WI38 (cell line): ENCODE measurements around the gene PKMYT1.

Source experiments
- H3K4me3 ChIP-seq: 2 replicates; pipeline ENCODE4 v1.5.1; 2011; ENCODE audit warnings: low read depth, mild to moderate bottlenecking, control low read depth, low read length
- TF ChIP-seq, protein P1 (sequence below): IDR thresholded peaks from 2 replicates; pipeline ENCODE4 v1.5.1; 2012; ENCODE audit warnings: low read depth, mild to moderate bottlenecking, control low read depth, low read length

The PKMYT1 gene

DNA sequence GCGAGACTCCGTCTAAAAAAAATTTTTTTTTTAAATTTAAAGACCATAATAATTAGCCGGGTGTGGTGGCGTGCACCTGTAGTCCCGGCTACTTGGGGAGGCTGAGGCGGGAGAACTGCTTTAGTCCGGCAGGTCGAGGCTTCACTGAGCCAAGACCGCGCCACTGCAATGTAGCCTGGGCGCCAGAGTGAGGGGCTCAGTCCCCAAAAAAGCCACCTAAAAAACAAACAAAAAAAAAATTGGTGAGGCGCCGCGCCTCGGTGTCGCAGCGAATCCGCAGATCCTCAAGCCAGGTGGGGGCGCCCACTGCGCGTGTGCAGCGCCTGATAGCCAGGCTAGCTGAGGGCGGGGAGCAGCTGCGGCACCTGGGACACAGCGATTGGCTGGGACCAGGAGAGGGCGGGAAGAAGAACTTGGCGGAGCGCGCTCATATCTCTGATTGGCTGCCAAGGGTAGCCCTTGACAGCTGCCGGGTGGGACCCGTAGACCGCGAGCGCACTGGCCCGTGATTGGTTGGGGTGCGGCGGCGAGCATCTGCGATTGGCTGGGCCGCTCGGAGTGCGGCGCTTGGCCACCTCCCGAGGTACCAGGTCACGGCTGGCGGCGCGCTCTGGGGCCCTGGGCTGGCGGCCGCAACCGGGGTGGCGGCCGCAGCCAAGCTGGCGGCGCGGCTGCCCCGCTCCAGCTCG, 23.5 kb upstream of the PKMYT1 start:
- H3K4me3 ChIP-seq, result no peak overlapping the region

DNA sequence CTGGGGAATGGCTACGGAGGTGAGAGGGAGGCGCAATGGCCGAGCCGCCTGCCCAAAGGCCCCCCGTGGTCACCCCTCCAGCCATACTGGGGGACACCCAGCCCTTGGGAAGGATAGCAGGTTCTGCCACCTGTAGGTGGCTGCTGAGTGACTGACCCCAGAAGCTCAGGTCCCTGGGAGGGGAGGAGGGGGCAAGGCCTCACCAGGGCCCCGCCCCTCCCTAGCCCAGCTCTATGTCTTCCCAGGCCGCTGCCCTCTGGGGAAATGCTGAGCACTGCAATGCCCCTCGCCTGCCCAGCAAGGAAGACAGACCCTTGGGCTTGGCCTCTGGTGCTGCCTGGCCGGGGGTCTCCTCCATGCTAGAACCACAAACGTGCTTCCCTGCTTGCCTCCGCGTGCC, 21.1 kb upstream of the PKMYT1 start:
- H3K4me3 ChIP-seq, result no peak overlapping the region
- TF ChIP-seq, protein P1, sequence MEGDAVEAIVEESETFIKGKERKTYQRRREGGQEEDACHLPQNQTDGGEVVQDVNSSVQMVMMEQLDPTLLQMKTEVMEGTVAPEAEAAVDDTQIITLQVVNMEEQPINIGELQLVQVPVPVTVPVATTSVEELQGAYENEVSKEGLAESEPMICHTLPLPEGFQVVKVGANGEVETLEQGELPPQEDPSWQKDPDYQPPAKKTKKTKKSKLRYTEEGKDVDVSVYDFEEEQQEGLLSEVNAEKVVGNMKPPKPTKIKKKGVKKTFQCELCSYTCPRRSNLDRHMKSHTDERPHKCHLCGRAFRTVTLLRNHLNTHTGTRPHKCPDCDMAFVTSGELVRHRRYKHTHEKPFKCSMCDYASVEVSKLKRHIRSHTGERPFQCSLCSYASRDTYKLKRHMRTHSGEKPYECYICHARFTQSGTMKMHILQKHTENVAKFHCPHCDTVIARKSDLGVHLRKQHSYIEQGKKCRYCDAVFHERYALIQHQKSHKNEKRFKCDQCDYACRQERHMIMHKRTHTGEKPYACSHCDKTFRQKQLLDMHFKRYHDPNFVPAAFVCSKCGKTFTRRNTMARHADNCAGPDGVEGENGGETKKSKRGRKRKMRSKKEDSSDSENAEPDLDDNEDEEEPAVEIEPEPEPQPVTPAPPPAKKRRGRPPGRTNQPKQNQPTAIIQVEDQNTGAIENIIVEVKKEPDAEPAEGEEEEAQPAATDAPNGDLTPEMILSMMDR, result no peak

More for the DNA sequence above, 23.5 kb upstream of the PKMYT1 start:
- TF ChIP-seq, protein P1, result 0 out of 2 replicates have a peak, but pooled peaks have one; percentile 11

DNA sequence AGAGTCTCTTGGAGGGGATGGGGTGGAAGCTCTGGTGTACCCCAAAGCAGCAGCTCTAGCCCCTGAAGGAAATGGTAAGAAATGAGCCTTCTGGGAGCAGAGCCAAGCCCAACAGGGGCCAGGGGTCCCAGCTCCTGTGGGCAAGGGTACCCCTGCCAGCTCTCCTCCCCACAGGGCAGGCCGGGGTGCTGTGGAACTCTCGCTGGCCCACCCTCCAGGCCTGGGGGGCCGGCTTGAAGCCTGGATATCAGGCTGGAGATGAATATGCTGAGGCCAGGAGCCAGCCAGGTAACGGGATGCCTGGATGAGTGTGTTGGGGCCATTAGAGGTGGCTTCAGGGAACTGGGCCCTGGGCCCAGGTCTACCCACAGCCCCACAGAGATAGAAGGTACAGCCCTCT, 20.3 kb upstream of the PKMYT1 start:
- TF ChIP-seq, protein P1, result no peak
- H3K4me3 ChIP-seq, result no peak overlapping the region

DNA sequence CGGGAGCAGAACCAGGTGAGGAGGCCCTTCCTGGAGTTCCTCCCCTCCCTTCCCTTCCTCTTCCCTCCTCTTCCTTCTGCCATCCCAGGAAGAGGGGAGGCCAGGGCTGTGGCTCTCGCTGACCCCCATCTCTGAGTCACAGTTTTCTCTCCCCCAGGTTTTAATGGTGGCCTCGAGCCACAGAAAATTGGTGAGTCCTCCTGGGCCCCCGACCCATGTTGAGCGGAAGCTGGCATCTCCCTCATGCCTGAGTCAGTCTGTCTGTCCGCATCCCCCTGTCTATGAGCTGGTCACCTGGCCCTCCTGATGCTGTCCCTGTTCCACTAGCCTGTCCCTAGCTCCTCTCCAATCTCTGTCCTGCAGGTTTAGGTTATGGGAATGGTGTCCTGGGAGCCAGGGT, 19.7 kb upstream of the PKMYT1 start:
- H3K4me3 ChIP-seq, result no peak overlapping the region
- TF ChIP-seq, protein P1, result no peak

DNA sequence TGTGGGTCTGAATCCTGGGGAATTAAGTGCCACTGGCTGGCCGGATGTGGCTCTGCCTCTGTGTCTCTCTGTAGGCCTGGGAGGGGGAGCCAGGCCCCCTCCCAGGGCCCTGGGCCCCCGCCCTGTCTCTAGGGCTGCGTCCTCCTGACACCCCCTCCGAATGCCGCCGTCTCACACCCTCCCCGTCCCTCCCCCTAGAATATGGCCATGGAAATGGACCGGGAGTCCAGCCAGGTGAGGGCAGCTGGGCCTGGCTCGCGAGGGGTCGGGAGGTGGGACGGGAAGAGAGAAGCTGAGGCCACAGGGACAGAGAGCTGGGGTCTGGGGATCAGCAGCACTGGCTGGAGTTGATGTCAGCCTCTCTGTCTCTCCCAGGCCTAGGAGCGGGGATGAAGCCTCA, 16.1 kb upstream of the PKMYT1 start:
- no peak overlapping the region for H3K4me3 ChIP-seq
- TF ChIP-seq, protein P1, result no peak

DNA sequence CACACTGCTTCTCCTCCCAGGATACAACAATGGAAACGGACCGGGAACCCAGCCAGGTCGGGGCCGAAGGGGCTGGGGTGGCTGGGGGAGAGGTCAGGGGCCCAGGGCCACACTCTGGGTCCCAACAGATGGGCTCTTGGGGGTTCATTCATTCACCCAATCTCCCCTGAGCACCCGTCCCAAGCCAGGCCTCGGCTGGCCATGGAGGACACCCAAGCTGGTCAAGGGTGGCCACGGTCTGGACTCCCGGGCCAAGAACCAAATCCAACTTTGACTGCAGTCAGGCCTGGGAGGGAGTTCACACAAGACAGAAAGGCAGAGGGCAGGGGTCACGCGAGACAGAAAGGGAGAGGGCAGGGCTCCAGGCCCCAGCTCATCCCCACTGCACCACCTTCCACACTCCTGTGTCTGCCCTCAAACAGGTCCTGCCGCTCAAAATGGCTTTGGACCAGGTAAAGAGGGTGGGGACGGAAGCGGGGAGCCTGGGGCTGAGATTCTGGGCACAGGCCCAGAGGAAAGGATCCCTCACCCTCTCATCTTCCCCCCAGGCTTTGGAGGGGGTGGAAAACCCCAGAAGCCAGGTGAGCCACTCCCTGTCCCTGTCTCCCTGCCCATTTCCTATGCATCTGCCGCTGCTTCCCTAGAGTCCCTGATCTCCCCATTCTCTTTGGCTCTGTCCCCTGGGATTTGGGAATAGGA, 12.3 kb upstream of the PKMYT1 start:
- TF ChIP-seq, protein P1, result no peak
- H3K4me3 ChIP-seq, result no peak overlapping the region

DNA sequence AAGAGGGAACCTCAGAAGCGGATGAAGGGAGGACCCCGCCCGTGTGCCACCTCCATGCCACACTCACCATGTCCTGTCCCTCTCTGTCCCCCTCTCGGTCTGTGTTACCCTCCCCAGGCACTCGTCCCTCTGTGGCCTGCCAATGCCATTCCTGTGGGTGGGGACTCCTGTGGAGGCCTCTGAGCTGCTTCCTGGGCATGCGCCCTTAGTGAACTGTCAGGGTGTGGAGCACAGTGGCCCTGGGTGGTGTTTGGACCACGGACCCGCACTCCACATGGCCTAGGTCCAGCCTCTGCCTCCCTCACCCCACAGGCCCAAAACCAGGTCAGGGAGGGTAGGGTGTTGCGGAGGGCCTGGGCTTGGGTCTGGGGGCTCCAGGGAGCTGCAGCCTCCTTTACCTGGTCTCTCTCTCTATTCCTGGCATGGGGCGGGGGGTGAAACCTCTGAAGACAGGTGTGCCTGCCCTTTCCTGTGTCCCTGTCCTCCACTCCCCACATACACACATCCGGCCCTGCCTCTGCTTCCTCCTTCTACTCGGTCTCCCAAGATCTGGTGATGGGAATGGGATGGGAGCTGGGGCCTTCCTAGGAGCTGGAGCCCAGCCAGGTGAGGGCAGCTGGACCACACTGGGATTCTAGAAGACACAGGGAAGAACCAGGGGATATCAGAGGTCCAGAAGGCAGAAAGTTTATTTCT, 11.5 kb upstream of the PKMYT1 start:
- TF ChIP-seq, protein P1, result no peak
- H3K4me3 ChIP-seq, result no peak overlapping the region
